ENCODE measurements around the gene COQ9. TPM values are rescaled to one million over a fixed set of nuclear protein-coding genes. Genes with fewer than 3 reads are reported as not detected.
"Not testable (repeated sequence)": the region's sequence is repeated elsewhere in the genome, so short reads cannot be mapped to it uniquely, and the experiment has no call there.

Gene COQ9
- total RNA-seq, 1 donor from 2014 or later: 37.6 TPM

- Histone ChIP-seq H3K4me3 (ENCODE audit: low read depth, low read length) (no peak overlapping the region), H3K27me3 (ENCODE audit: control insufficient read depth, insufficient read depth, low read length) (no peaks in the 10 kb centered on the region), H3K36me3 (ENCODE audit: control insufficient read depth, insufficient read depth, low read length) (peaks cover 2% of the 10 kb centered on the region)
- no peak for DNase-seq (ENCODE audit: low read depth)
- no peak for TF ChIP-seq CTCF (IDR thresholded peaks at IDR 0.05; ENCODE audit: insufficient read depth, low read length, poor library complexity, severe bottlenecking)
These were observed 19.5 kb upstream of the COQ9 start for GRCh38 chr16:57427824-57428223.

- Histone ChIP-seq H3K4me3 (ENCODE audit: low read depth, low read length) (no peak overlapping the region), H3K27me3 (ENCODE audit: control insufficient read depth, insufficient read depth, low read length) (no peaks in the 10 kb centered on the region), H3K36me3 (ENCODE audit: control insufficient read depth, insufficient read depth, low read length) (peaks cover 2% of the 10 kb centered on the region)
- DNase-seq (ENCODE audit: low read depth): no peak
- TF ChIP-seq CTCF (IDR thresholded peaks at IDR 0.05; ENCODE audit: insufficient read depth, low read length, poor library complexity, severe bottlenecking): no peak
These were observed 16.3 kb upstream of the COQ9 start for GRCh38 chr16:57430955-57431354.

GRCh38 chr16:57432505-57432904 is 14.8 kb upstream of the COQ9 start:
- DNase-seq (ENCODE audit: low read depth): no peak
- no peak overlapping the region for H3K4me3 ChIP-seq (ENCODE audit: low read depth, low read length)
- H3K36me3 ChIP-seq (ENCODE audit: control insufficient read depth, insufficient read depth, low read length): peaks cover 2% of the 10 kb centered on the region
- no peak for TF ChIP-seq CTCF (IDR thresholded peaks at IDR 0.05; ENCODE audit: insufficient read depth, low read length, poor library complexity, severe bottlenecking)
- H3K27me3 ChIP-seq (ENCODE audit: control insufficient read depth, insufficient read depth, low read length): no peaks in the 10 kb centered on the region

GRCh38 chr16:57432989-57433388 is 14.3 kb upstream of the COQ9 start:
- no peak for DNase-seq (ENCODE audit: low read depth)
- peaks cover 2% of the 10 kb centered on the region for H3K36me3 ChIP-seq (ENCODE audit: control insufficient read depth, insufficient read depth, low read length)
- H3K27me3 ChIP-seq (ENCODE audit: control insufficient read depth, insufficient read depth, low read length): no peaks in the 10 kb centered on the region
- H3K4me3 ChIP-seq (ENCODE audit: low read depth, low read length): no peak overlapping the region
- no peak for TF ChIP-seq CTCF (IDR thresholded peaks at IDR 0.05; ENCODE audit: insufficient read depth, low read length, poor library complexity, severe bottlenecking)

GRCh38 chr16:57434003-57434402 is 13.3 kb upstream of the COQ9 start:
- Histone ChIP-seq H3K27me3 (ENCODE audit: control insufficient read depth, insufficient read depth, low read length) (no peaks in the 10 kb centered on the region), H3K4me3 (ENCODE audit: low read depth, low read length) (no peak overlapping the region), H3K36me3 (ENCODE audit: control insufficient read depth, insufficient read depth, low read length) (peaks cover 2% of the 10 kb centered on the region)
- TF ChIP-seq CTCF (IDR thresholded peaks at IDR 0.05; ENCODE audit: insufficient read depth, low read length, poor library complexity, severe bottlenecking): no peak
- DNase-seq (ENCODE audit: low read depth): no peak

GRCh38 chr16:57435838-57436237 is 11.4 kb upstream of the COQ9 start:
- DNase-seq (ENCODE audit: low read depth): no peak
- H3K27me3 ChIP-seq (ENCODE audit: control insufficient read depth, insufficient read depth, low read length): no peaks in the 10 kb centered on the region
- no peak for TF ChIP-seq CTCF (IDR thresholded peaks at IDR 0.05; ENCODE audit: insufficient read depth, low read length, poor library complexity, severe bottlenecking)
- H3K36me3 ChIP-seq (ENCODE audit: control insufficient read depth, insufficient read depth, low read length): peaks cover 2% of the 10 kb centered on the region
- no peak overlapping the region for H3K4me3 ChIP-seq (ENCODE audit: low read depth, low read length)

GRCh38 chr16:57439947-57440346 is 7.3 kb upstream of the COQ9 start:
- not testable (repeated sequence) for DNase-seq (ENCODE audit: low read depth); H3K27me3 ChIP-seq (ENCODE audit: control insufficient read depth, insufficient read depth, low read length); H3K36me3 ChIP-seq (ENCODE audit: control insufficient read depth, insufficient read depth, low read length); H3K4me3 ChIP-seq (ENCODE audit: low read depth, low read length)

GRCh38 chr16:57440551-57440950 is 6.7 kb upstream of the COQ9 start:
- DNase-seq (ENCODE audit: low read depth); H3K4me3 ChIP-seq (ENCODE audit: low read depth, low read length); H3K27me3 ChIP-seq (ENCODE audit: control insufficient read depth, insufficient read depth, low read length); H3K36me3 ChIP-seq (ENCODE audit: control insufficient read depth, insufficient read depth, low read length): not testable (repeated sequence)

Data from kidney epithelial cell (primary cell).